22Rv1 (cell line): ENCODE measurements around the gene SETD9.

Experiments used
- CTCF ChIP-seq: fragments of 450-650 bp; IDR thresholded peaks from 2 replicates; pipeline ENCODE4 v1.5.1; 2017; ENCODE audit warnings: mild to moderate bottlenecking
- ZFX ChIP-seq: fragments of 450-650 bp; IDR thresholded peaks from 2 replicates; pipeline ENCODE4 v1.6.1; 2017; ENCODE audit warnings: antibody characterized with exemption, borderline replicate concordance

GRCh38 chr5:56954262-56954661 lies 44.9 kb downstream of the SETD9 start:
- TF ChIP-seq CTCF (no peak), ZFX (no peak)
